Activated CD8-positive, alpha-beta memory T cell treated with anti-CD3 and anti-CD28 coated beads for 36 hours (primary cell): Measurements from ENCODE around the gene CNNM3. TPM values are rescaled to one million over a fixed set of nuclear protein-coding genes. Genes with fewer than 3 reads are reported as not detected.

Experiments
- CTCF ChIA-PET: fragments of 350-600 bp; sonication (Branson Sonifier 250); formaldehyde crosslinking; loops from one replicate; lab custom pipeline; 2021; ENCODE audit warnings: antibody characterized with exemption; lab: Charles Lee
- POLR2A ChIA-PET: fragments of 350-600 bp; sonication (Branson Sonifier 250); formaldehyde crosslinking; loops from one replicate; lab custom pipeline; 2021; ENCODE audit warnings: antibody characterized with exemption; lab: Charles Lee
- total RNA-seq, 2 experiments: library from RNA; stranded (reverse); gene quantifications; one replicate each; pipeline ENCODE4 v1.2.3, GENCODE V29; 2021

CNNM3 gene
- total RNA-seq, 2 experiments from 2014 or later = 28.5 to 29.0 TPM

DNA sequence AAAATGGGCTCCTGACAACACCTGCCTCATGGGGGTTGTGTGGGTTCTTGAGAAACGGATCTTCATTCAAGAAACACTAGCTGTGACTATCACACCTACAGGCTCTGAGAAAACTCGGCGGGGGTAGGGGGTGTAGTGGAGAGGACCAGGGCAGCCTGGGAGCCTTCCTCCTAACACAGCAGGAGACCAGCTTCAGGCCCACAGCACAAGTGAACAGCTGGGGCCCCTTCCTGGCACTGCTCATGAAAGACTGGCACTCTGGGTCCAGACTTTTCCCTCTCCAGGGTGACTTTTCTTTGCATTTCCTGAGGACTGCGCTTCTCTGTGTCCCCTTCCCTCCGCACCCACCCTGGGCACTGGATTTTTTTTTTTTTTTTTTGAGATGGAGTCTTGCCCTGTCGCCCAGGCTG, 61.0 kb downstream of the CNNM3 start:
- CTCF ChIA-PET = interaction anchor here (0.7 kb wide), 1 partner anchor 44 kb away, joined by 3 read pairs; no protein-coding TSS in a partner anchor
- POLR2A ChIA-PET = no interaction called here

DNA sequence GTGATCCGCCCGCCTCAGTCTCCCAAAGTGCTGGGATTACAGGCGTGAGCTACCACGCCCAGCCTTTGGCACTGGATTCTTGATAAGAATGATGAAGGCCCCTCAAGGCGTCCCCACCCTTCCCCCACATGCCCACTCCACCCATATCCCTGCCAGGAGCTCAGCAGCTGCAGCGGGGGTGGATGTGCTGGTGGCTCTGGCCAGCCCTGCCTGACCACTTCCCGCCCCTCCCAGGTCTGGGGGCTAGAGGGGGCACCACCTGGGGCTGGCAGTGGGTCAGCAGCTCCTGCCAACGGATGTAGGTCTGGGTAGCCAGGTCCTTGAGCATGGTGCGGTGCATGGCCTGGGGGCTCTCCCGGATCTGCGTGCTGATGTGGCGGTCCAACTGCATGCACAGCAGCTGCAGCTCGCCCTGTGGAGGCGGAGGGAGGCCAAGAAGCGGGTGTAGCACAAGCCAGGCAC, 61.6 kb downstream of the CNNM3 start:
- CTCF ChIA-PET = interaction anchor here (1.3 kb wide), 1 partner anchor 74 kb away, joined by 3 read pairs; no protein-coding TSS in a partner anchor

DNA sequence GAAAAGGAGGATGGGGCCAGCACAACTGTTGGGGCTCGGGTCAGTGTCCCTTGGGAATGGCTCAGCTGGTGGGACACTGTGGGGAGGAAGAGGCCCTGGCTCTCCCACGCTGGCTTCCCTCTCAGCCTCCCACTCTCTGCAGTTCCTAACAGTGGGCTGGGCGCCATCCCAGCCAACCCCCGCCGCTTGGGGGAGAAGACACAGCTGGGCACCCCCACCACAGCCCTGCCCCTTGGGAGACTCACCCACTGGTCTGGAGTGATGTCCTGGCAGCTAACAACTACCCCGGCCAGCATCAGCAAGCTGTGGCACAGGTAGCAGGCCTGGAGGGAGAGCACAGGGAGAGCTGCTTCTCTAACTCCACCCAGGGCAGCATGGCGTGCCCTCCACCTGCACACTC, 62.1 kb downstream of the CNNM3 start:
- ChIA-PET POLR2A (no interaction called here), CTCF (interaction anchor here (1.3 kb wide), 1 partner anchor 73 kb away, joined by 3 read pairs; no protein-coding TSS in a partner anchor)

More for the DNA sequence above, 61.6 kb downstream of the CNNM3 start:
- POLR2A ChIA-PET = no interaction called here

DNA sequence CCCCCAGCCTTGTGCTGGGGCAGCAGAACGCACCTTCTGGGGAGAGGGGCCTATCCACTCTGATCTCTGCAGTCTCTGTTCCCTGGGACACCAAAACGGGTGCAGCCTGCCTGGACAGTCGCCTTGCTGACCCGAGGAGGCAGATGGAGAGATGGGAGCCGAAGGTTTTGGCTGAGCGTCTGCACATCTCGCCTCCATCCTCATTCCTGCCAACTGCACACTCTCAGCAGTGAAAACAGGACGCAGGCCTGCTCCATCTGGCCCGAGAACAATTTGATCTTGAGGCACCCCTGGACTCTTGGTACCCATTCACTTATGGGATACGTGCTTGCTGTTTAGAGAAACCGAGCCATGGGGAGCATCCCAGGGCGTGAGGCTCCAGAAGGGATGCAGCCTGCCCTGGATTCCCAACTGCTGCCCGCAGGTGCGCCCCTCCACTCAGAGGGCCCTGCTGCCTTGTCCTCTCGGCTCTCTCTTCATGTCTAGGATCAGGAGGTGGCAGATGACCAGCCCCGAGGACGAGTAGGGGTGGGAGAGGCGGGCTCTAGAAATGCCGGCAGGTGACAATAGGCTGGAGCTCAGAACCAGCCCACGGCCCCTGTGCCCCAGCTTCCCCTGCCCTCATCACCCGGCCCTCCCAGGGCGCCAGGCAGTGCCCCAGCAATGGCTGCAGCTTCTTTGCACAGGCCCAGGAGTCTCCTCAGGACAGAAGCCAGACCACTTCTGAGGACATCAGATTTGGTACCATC, 62.9 kb downstream of the CNNM3 start:
- ChIA-PET POLR2A (no interaction called here), CTCF (interaction anchor here (0.8 to 1.3 kb wide), 2 partner anchors 72 to 75 kb away, joined by 3 read pairs; no protein-coding TSS in a partner anchor)

DNA sequence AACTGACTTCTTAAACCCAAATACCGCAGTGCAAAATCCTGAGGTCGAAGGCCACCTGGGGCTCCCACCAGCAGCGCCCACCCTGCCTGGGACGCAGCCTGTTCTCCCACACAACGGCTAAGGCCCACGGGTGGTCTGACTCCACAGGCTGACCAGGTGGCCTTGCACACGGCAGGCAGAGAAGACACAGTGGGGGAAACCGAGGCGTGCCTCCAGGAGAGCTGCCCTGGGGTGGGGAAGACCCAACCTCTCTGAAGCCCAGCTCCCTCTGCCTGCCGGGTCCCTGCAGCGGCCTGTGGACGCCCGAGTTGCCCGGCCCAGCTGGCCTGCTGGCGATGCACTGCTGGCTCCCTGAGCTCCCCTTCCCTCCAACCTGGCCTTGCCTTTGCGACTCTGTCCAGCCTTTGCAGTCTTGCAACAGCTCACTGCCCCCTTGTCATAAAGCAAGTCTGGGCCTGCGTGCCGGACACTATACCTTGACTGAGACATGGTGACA, 63.5 kb downstream of the CNNM3 start:
- CTCF ChIA-PET = interaction anchor here (0.8 kb wide), 1 partner anchor 74 kb away, joined by 3 read pairs; no protein-coding TSS in a partner anchor
- POLR2A ChIA-PET = no interaction called here

DNA sequence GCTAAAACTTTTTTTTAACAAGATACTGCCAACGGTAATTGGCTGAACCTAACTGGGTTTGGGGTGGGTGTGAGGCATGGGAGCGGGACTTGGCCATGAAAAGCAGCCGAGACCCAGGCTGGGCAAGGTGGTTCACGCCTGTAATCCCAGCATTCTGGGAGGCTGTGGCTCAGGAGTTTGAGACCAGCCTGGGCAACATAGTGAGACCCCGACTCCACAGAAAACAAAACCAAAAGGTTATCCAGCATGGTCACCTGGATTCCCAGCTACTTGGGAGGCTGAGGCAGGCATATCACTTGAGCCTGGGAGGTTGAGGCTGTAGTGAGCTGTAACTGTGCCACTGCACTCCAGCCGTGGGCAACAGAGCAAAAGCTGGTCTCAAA, 64.8 kb downstream of the CNNM3 start:
- ChIA-PET POLR2A (interaction anchor here (0.6 kb wide), 1 partner anchor 17 kb away, joined by 4 read pairs; no protein-coding TSS in a partner anchor), CTCF (no interaction called here)

DNA sequence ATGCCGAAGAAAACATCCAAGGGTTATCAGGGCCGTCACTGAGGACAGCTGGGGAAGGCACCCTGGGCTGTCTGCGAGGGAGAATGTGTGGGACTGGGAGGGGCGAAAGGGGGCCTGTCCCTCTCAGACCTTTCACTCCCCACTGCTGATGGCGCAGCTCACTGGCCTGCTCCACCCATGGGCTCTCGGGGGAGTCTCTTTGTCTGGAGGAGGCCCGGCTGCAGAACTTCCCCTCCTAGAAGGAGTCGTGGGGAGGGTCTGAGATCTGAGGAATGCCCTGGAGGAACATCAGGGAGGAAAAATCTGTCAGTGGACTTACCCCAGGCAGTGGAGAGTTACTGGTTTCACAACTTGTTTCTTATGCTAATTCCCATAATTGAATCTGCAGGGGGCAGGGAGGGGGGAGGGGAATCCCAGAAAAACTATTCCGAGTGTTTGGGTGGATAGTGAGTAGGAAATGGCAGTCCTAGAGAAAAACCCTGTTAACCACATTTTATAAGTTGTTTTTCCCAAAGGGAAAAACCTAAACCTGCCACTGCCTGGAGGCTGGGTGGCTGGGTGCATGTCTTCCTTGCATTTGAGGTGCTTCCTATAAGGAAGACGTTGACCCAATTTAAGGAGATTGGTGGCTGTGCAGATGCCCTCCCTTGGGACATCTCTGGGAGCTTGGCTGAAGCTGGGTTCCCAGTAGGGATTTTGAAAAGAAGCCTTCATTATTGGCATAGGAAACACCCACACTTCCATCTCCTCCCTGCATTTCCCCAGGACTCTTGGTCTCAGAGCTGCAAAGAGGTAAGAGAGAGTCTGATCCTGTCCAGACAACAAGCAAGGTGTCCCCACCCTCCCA, 65.5 kb downstream of the CNNM3 start:
- POLR2A ChIA-PET = interaction anchor here (0.6 kb wide), 1 partner anchor 17 kb away, joined by 4 read pairs; no protein-coding TSS in a partner anchor
- CTCF ChIA-PET = interaction anchor here (0.9 kb wide), 1 partner anchor 24 kb away, joined by 3 read pairs; the partner anchor contains the start of gene ANKRD39

DNA sequence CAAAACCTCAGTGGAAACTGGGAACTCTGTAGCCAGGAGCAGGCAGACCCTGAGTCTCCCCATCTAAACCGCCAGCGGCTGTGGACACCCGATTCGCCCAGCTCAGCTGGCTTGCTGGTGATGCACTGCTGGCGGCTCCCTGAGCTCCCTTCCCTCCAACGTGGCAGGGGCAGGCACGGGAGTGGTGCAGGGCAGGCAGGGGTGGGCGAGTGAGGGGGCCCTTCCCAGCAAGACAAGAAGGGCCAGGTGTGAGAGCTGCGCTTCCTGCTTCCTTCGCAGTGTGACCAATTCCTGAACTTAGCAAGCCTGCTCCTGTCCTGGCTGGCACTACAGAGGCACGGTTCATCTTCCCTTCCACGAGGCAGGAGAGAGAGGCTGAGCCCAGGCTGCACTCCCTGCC, 66.2 kb downstream of the CNNM3 start:
- ChIA-PET CTCF (interaction anchor here (0.9 kb wide), 1 partner anchor 25 kb away, joined by 3 read pairs; the partner anchor contains the start of gene ANKRD39), POLR2A (no interaction called here)

DNA sequence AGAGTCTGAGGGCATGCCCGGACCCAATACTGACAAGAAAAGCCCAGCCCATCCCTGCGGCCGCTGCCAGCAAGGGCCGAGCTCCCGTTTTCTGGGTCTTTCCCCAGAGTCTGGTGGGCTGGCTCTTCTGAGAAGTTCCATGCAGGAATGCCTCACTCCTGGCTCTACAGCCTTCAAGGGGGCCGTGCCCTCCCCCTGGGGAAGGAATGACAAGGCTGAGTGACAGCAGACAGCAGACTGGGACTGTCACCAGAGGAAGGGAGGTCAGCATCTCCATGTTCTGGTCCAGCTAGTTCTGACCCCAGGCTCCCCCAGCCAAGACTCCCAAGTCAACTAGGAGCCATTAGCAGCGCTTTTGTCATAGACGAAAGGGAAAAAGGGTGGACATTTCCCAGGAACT, 66.8 kb downstream of the CNNM3 start:
- CTCF ChIA-PET = interaction anchor here (1.2 kb wide), 1 partner anchor 11 kb away, joined by 3 read pairs; no protein-coding TSS in a partner anchor
- POLR2A ChIA-PET = no interaction called here

DNA sequence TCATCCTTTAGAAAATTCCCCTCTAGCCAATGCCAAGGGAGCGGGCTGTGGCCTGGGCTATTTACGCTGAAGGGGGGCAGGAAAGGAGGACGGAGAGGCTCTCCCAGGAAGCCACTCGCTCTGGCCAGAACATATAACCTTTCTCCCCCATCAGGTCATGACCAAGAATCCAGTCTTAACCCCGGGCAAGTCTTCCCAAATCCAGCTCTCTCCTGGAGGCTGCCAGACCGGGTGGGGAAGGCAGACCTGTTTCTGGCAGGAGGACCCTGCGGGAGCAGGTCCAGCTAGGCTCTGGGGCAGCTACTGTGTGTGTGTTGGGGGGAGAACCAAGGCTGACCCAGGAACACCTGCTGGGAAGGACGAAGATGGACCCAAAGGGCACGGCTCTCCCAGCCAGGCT, 67.2 kb downstream of the CNNM3 start:
- CTCF ChIA-PET = interaction anchor here (1.2 kb wide), 1 partner anchor 12 kb away, joined by 3 read pairs; no protein-coding TSS in a partner anchor
- POLR2A ChIA-PET = no interaction called here

Other genes with a start within 250 kb of the CNNM3 start
- gene KANSL3, start 178.0 kb upstream of the CNNM3 start, total RNA-seq = 10 to 100 TPM; 44.6 to 47.0 TPM
- not detected for gene FER1L5, start 173.5 kb upstream of the CNNM3 start, total RNA-seq
- 1 to 10 TPM; 6.9 to 7.4 TPM for gene LMAN2L, start 76.2 kb upstream of the CNNM3 start, total RNA-seq
- gene CNNM4, start 55.4 kb upstream of the CNNM3 start, total RNA-seq = 1 to 10 TPM; 7.2 to 8.4 TPM
- gene ANKRD23, start 27.8 kb downstream of the CNNM3 start, total RNA-seq = 1 to 10 TPM; 3.9 to 4.9 TPM
- gene ANKRD39, start 41.7 kb downstream of the CNNM3 start, total RNA-seq = 10 to 100 TPM; 31.3 to 31.6 TPM
- 10 to 100 TPM; 11.9 to 13.4 TPM for gene SEMA4C, start 53.8 kb downstream of the CNNM3 start, total RNA-seq
- gene FAM178B, start 170.3 kb downstream of the CNNM3 start, total RNA-seq = under 1 TPM in 1 of 2 experiments, not detected in 1; 0.17 TPM